Stimulated activated CD8-positive, alpha-beta memory T cell treated with anti-CD3 and anti-CD28 coated beads, Interleukin-12 subunit alpha, Interleukin-12 subunit beta, amount 100 ng/mL, for 4 hours (primary cell): ENCODE measurements around the gene LRRTM2.
"Not testable (repeated sequence)": the region's sequence is repeated elsewhere in the genome, so short reads cannot be mapped to it uniquely, and the experiment has no call there.

Experiments
- DNase-seq: peaks from one replicate; pipeline ENCODE4 v3.0.0-alpha.2; 2020; ENCODE audit warnings: low read depth

Gene LRRTM2

DNA sequence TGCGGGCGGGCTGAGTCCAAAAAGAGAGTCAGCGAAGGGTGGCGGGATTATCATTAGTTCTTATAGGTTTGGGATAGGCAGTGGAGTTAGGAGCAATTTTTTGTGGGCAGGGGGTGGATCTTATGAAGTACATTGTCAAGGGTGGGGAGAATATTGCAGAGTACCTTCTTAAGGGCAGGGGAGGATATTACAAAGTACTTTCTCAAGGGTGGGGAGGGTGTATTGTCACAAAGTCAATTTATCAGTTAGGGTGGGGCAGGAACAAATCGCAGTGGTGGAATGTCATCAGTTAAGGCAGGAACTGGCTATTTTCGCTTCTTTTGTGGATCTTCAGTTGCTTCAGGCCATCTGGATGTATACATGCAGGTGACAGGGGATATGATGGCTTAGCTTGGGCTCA lies 40.3 kb downstream of the LRRTM2 start:
- not testable (repeated sequence) for DNase-seq

GRCh38 chr5:138833726-138834480 lies 41.2 kb downstream of the LRRTM2 start:
- no peak for DNase-seq

GRCh38 chr5:138833080-138833479 lies 42.1 kb downstream of the LRRTM2 start:
- DNase-seq, result no peak

DNA sequence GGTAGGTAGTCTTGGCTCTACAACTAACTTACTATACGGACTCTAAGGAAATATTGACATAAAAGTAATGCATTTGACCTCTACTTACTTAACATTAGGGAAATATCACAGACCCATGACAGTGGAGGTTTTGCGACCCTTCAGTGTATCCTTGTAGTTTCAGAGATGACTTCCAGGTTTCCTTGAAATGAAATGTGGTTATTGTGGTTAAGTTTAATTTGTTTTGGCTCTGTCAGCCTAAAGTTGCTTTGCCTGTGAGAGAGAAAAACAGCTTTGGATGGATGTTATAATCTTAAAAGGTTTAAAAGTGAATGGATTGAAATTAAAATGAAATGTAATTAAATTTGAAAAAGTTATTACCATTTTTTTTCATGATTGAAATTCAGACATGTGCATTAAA lies 42.9 kb downstream of the LRRTM2 start:
- DNase-seq, result no peak

GRCh38 chr5:138831703-138832102 lies 43.4 kb downstream of the LRRTM2 start:
- DNase-seq, result no peak

- no peak for DNase-seq
These were observed 45.8 kb downstream of the LRRTM2 start for GRCh38 chr5:138829341-138829740.

DNA sequence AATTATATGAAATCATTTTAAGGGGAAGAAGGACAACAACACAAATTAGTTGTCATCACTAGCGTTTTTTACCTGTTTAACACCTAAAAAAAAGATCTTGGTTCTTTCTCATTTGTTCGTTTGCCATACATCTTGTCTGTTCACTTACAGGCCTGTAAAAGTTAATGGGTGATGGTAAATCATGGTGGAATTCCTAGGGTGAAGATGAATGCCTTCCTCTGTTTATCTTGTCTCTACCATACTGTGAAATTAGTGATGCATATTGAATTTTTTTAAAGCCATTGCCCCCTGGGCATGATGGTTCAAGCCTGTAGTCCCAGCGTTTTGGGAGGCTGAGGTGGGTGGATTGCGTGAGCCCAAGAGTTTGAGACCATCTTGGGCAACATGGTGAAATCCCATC lies 46.6 kb downstream of the LRRTM2 start:
- DNase-seq, result no peak

DNA sequence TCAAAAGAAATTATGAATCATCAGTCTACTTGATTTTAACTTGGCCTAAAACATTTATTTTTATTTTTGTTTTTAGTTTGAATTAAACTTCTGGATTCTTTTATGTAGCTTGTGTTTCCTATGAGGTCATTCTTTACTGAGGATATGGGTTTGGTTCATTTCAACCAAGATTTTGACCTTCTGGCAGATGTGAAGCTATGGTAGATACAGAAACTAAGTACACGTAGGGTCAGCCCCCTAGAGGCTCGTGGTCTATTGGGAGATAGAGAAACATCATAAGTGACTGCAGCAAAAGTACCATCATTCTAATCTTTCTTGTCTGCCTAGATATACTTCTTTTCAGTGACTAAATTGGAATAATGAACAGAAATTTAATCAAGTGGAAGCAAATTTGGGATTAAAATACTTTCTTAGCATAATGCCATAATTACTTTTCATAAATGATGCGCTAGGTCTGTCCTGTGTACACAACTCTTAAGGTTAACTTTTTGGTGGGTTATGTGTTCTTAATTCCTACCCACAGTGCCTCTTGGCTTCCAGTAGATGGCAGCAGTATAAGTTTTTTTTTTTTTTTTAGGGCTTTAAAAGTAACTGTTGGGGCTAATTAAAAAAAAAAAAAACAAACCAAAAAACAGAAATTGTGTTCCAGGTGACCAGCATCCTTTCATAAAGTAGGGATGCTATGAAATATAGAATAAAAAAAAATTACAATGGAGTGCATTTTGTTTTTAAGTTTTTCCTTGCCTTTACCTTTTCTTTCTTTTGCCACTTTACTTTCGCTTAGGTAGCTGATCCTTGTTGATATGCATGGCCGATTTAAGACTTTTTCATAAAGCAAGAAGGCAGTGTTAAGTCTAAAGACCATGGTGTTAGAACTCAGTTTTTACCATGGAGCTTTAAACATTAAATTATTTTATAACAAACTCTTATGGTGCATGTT lies 49.9 kb downstream of the LRRTM2 start:
- DNase-seq, result no peak

DNA sequence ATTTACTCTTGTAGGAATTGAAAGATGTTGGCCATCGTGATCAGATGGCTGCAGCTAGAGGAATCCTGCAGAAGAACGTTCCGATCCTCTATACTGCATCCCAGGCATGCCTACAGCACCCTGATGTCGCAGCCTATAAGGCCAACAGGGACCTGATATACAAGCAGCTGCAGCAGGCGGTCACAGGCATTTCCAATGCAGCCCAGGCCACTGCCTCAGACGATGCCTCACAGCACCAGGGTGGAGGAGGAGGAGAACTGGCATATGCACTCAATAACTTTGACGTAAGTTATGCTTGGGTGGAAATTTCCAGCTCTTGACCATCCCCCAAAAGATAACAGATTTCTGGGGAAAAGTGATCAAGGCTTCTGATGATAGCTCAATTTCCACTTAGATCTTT lies 50.6 kb downstream of the LRRTM2 start:
- no peak for DNase-seq

- DNase-seq, result no peak
These were observed 54.4 kb downstream of the LRRTM2 start for GRCh38 chr5:138820695-138821094.

DNA sequence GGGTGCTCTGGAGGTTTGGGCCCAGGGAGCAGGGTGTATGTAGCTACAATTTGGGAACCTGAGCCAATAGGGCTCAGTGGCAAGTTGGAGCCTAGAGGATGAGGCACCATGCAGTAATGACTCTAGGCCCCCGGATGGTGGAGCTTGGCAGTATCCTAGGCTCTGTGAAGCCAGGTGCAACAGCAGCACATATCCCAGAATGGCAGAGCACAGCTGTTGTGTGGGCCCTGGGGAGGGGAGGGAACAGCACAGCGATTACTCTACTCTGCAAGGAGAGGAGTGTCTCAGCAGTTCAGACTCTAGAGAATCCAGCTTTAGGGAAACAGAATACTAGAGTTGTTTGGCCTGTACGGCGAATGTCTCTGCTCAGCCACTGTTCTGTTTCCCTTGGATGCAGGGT lies 56.1 kb downstream of the LRRTM2 start:
- DNase-seq, result no peak
